Fibroblast of villous mesenchyme (primary cell): ENCODE measurements around the gene SCAMP1. TPM values are rescaled to one million over a fixed set of nuclear protein-coding genes. Genes with fewer than 3 reads are reported as not detected.
"Not testable (repeated sequence)": the region's sequence is repeated elsewhere in the genome, so short reads cannot be mapped to it uniquely, and the experiment has no call there.

Experiments used
- DNase-seq: peaks from one replicate; pipeline ENCODE4 v3.0.0-alpha.2; 2010; ENCODE audit warnings: low read depth
- H3K4me3 ChIP-seq: 2 replicates; pipeline ENCODE4 v1.5.1; 2011; ENCODE audit warnings: low read depth, mild to moderate bottlenecking, low read length
- CTCF ChIP-seq: IDR thresholded peaks from 2 replicates; pipeline ENCODE4 v1.5.1; 2012; ENCODE audit warnings: low read depth, mild to moderate bottlenecking, low read length; ENCODE audit not compliant: insufficient read depth
- total RNA-seq: library from RNA; depleted of rRNA; stranded (reverse); fragments of >200 nt; gene quantifications from 2 replicates; pipeline ENCODE4 v1.2.3, GENCODE V29; 2012

SCAMP1 gene
- total RNA-seq, 1 donor: 61.7 TPM

GRCh38 chr5:78373231-78373630 is 12.8 kb downstream of the SCAMP1 start:
- peak; percentile 6 for DNase-seq
- H3K4me3 ChIP-seq: no peak overlapping the region
- TF ChIP-seq CTCF: no peak

GRCh38 chr5:78376315-78376714 is 15.9 kb downstream of the SCAMP1 start:
- DNase-seq: no peak
- no peak for TF ChIP-seq CTCF
- H3K4me3 ChIP-seq: no peak overlapping the region

GRCh38 chr5:78377056-78377717 is 16.8 kb downstream of the SCAMP1 start:
- DNase-seq: peak; percentile 4
- TF ChIP-seq CTCF: no peak
- H3K4me3 ChIP-seq: no peak overlapping the region

GRCh38 chr5:78377718-78378105 is 17.3 kb downstream of the SCAMP1 start:
- H3K4me3 ChIP-seq: no peak overlapping the region
- no peak for DNase-seq
- TF ChIP-seq CTCF: no peak

GRCh38 chr5:78387468-78388153 is 27.2 kb downstream of the SCAMP1 start:
- H3K4me3 ChIP-seq: no peak overlapping the region
- no peak for DNase-seq
- TF ChIP-seq CTCF: no peak

GRCh38 chr5:78391357-78391756 is 30.9 kb downstream of the SCAMP1 start:
- DNase-seq, H3K4me3 ChIP-seq: not testable (repeated sequence)

- H3K4me3 ChIP-seq: no peak overlapping the region
- DNase-seq: no peak
- TF ChIP-seq CTCF: no peak
Measured at GRCh38 chr5:78397831-78398230, 37.4 kb downstream of the SCAMP1 start.
